Suprapubic skin (tissue), 4 donors: ENCODE measurements around the gene SLC15A3. TPM values are rescaled to one million over a fixed set of nuclear protein-coding genes. Genes with fewer than 3 reads are reported as not detected.

Experiments used
- DNase-seq, 2 donors: peaks; one replicate each; pipeline ENCODE4 v3.0.0-alpha.2; 2019; ENCODE audit warnings: low spot score in 2 of 2
- H3K27ac ChIP-seq: fragments of 200-600 bp; sonication (generic); one replicate; pipeline ENCODE4 v1.5.1; 2019
- H3K27me3 ChIP-seq: fragments of 200-600 bp; sonication (generic); one replicate; pipeline ENCODE4 v1.5.1; 2019
- H3K36me3 ChIP-seq: fragments of 200-600 bp; sonication (generic); one replicate; pipeline ENCODE4 v1.5.1; 2019
- H3K4me1 ChIP-seq: fragments of 200-600 bp; sonication (generic); one replicate; pipeline ENCODE4 v1.5.1; 2019
- H3K4me3 ChIP-seq: fragments of 200-600 bp; sonication (generic); one replicate; pipeline ENCODE4 v1.5.1; 2019; ENCODE audit warnings: mild to moderate bottlenecking
- H3K9me3 ChIP-seq: fragments of 200-600 bp; sonication (generic); one replicate; pipeline ENCODE4 v1.5.1; 2019
- CTCF ChIP-seq, 2 donors: fragments of 200-600 bp in 1 of 2; fragments of 450-650 bp in 1 of 2; sonication (generic) in 1 of 2; IDR thresholded peaks; one replicate each; pipeline ENCODE4 v1.5.1; 2016 to 2019; ENCODE audit warnings: antibody characterized with exemption in 2 of 2, mild to moderate bottlenecking in 1 of 2, moderate library complexity in 1 of 2
- EP300 ChIP-seq: sonication (generic); formaldehyde crosslinking; IDR thresholded peaks from one replicate; pipeline ENCODE4 v1.6.1; 2017; ENCODE audit warnings: antibody characterized with exemption
- POLR2A ChIP-seq, 2 donors: fragments of 450-650 bp; IDR thresholded peaks; one replicate each; pipeline ENCODE4 v1.6.1; 2017; ENCODE audit warnings: antibody characterized with exemption in 2 of 2, mild to moderate bottlenecking in 2 of 2, moderate library complexity in 2 of 2
- POLR2AphosphoS5 ChIP-seq, 3 donors: sonication (generic); formaldehyde crosslinking; IDR thresholded peaks; one replicate each; pipeline ENCODE4 v1.6.1; 2017; ENCODE audit warnings: antibody characterized with exemption in 3 of 3
- WGBS: methylation state at CpG from one replicate; pipeline ENCODE4 v1.1.5; 2018; 5-methylcytosine and 5-hydroxymethylcytosine counted together
- total RNA-seq, 4 donors: library from RNA; depleted of rRNA; stranded (reverse); fragments of >200 nt; gene quantifications; one replicate each; pipeline ENCODE4 v1.1.0, GENCODE V29; 2016

SLC15A3 gene
- total RNA-seq, 4 donors from 2014 or later = 1.7 to 10.5 (median 9.8) TPM

DNA sequence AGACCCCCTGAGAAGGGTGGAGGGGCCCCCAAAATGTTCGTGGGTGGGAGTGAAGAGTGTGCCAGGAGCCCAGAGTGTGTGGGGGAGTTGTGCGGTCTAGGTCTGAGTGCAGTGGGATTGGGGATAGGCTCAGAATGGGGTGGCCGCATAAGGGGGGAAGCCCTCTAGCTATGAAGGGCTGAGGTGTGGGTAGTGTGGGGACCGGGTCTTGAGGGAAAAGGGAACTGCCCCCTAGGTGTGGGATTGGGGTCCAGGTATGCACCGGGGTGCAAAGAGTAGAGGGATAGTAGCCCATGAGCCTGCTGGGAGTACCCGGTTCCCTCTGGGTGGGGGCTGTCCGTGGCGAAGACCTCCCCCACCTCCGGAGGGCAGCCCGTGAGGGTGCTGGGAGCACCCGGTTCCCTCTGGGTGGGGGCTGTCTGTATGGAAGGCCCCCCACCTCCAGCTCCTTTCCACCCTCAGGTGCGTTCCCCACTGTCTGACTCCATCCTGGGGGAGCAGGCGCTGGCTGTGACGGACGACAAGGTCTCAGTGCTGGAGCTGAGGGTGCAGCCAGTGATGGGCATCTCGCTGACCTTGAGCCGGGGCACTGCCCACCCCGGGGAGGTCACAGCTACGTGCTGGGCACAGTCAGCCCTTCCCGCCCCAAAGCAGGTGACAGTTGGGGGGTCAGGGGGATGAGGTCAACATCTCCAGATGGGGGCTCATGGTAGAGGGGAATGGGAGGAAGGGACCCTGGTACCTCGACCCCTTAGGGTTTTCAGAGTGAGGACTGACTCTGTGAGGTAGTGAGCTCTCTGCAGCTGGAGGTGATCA, 17.0 kb downstream of the SLC15A3 start:
- H3K27ac ChIP-seq = no peak overlapping the region
- 87% methylated on average over 21 of the region's 21 CpGs for WGBS

GRCh38 chr11:60934124-60934789, 17.7 kb downstream of the SLC15A3 start:
- Histone ChIP-seq H3K4me1 (no peaks in the 10 kb centered on the region), H3K36me3 (peaks cover 14% of the 10 kb centered on the region), H3K27me3 (no peaks in the 10 kb centered on the region), H3K4me3 (no peak overlapping the region), H3K9me3 (no peaks in the 10 kb centered on the region), H3K27ac (no peak overlapping the region)
- no peak for TF ChIP-seq POLR2A (IDR thresholded peaks at IDR 0.05)
- no peak for TF ChIP-seq CTCF (IDR thresholded peaks at IDR 0.05)
- no peak for TF ChIP-seq POLR2AphosphoS5 (IDR thresholded peaks at IDR 0.05)
- no peak for TF ChIP-seq EP300
- 91% methylated on average over 39 of the region's 57 CpGs for WGBS
- no peak for DNase-seq

More for the DNA sequence above, 17.0 kb downstream of the SLC15A3 start:
- Histone ChIP-seq H3K4me3 (no peak overlapping the region), H3K9me3 (no peaks in the 10 kb centered on the region), H3K27me3 (no peaks in the 10 kb centered on the region), H3K4me1 (no peaks in the 10 kb centered on the region), H3K36me3 (peaks cover 14% of the 10 kb centered on the region)
- TF ChIP-seq EP300 = no peak
- no peak for TF ChIP-seq CTCF (IDR thresholded peaks at IDR 0.05)
- no peak for TF ChIP-seq POLR2AphosphoS5 (IDR thresholded peaks at IDR 0.05)
- TF ChIP-seq POLR2A (IDR thresholded peaks at IDR 0.05) = no peak
- DNase-seq = no peak

DNA sequence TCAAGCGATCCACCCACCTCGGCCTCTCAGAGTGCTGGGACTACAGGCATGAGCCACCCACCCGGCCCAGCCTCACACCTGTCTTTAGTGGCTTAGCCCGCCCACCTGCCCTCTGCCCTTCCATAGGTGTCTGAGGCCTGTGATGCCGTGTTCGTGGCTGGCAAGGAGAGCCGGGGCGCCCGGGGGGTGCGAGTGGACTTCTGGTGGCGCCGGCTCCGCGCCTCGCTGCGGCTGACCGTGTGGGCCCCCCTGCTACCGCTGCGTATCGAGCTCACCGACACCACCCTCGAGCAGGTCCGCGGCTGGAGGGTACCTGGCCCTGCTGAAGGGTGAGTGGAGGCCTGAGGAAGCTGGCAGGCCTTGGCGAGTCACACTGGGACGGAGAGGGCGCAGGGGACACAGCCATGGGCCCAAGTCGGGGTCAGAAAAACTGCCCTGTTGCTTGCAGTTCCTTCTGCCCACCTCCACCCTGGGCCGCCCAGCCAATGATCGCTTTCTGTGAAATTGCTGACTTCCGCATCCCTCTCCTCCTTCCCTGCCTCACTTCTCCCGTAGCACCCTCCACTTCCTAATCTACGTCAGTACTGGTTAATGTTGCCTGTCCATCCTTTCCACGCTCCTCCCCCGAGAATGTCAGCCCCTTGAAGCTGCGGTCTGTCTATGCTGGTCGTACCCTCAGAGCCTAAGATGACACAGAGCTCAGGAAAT, 18.4 kb downstream of the SLC15A3 start:
- H3K27me3 ChIP-seq = no peaks in the 10 kb centered on the region
- no peak overlapping the region for H3K4me3 ChIP-seq
- H3K36me3 ChIP-seq = peaks cover 12% of the 10 kb centered on the region
- no peaks in the 10 kb centered on the region for H3K9me3 ChIP-seq
- H3K27ac ChIP-seq = no peak overlapping the region
- DNase-seq = no peak
- no peaks in the 10 kb centered on the region for H3K4me1 ChIP-seq
- 92% methylated on average over 26 of the region's 37 CpGs for WGBS
- no peak for TF ChIP-seq EP300
- TF ChIP-seq POLR2AphosphoS5 (IDR thresholded peaks at IDR 0.05) = no peak

DNA sequence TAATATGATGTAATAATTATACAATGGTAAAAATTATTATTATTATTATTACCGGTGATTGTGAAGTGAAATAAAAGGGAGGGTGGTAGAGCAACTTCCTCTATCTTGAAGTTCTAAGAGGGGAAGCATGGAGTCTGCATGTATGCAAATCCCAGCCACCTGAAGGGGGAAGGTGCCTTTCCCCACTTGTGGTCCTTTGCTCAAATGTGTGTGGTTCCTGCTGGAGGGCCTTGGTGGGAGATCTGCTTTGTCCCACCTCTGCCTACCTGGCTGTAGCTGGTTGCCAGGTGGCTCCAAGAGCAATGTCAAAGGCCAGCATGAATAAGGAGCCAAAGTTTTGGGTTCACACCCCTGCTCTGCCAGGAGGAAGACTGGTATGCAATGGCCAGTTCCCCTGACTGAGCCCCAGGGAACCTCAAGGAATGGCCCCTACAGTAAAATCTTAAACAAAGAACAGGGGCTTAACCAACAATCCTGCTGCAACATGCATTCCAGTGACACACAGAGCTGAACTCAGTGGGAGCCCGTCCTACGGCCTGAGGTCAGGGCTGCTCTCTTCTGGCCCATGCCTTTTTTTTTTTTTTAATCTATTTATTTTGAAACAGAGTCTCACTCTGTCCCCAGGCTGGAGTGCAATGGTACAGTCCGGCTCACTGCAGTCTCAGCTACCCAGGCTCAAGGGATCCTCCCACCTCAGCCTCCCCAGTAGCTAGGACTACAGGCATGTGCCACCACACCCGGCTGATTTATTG, 19.2 kb downstream of the SLC15A3 start:
- H3K27me3 ChIP-seq = no peaks in the 10 kb centered on the region
- H3K27ac ChIP-seq = no peak overlapping the region
- peaks cover 6% of the 10 kb centered on the region for H3K36me3 ChIP-seq
- DNase-seq = peak in 1 of 2 donors; percentile 32
- no peaks in the 10 kb centered on the region for H3K9me3 ChIP-seq
- H3K4me1 ChIP-seq = no peaks in the 10 kb centered on the region
- TF ChIP-seq CTCF (IDR thresholded peaks at IDR 0.05) (no peak), POLR2AphosphoS5 (IDR thresholded peaks at IDR 0.05) (no peak), POLR2A (IDR thresholded peaks at IDR 0.05) (no peak), EP300 (no peak)
- 69% methylated on average over 5 of the region's 5 CpGs for WGBS
- no peak overlapping the region for H3K4me3 ChIP-seq

DNA sequence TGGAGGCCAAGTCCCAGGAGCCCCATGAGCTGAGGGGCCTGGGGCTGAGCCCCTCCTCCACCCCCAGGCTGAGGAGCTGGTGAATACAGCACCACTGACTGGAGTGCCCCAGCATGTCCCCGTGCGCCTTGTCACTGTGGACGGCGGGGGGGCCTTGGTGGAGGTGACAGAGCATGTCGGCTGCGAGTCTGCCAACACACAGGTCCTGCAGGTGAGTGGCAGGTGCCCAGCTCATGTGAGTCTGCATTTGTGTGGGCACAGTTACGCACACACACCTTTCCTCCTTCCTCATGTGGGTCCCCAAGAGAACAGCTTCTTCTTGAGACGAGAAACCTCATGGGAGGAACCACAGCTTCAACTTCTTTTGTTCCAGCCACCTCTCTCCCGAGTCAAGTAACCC, 20.1 kb downstream of the SLC15A3 start:
- peaks cover 3% of the 10 kb centered on the region for H3K36me3 ChIP-seq
- 85% methylated on average over 9 of the region's 9 CpGs for WGBS
- no peak overlapping the region for H3K4me3 ChIP-seq
- TF ChIP-seq POLR2A (IDR thresholded peaks at IDR 0.05) = no peak
- TF ChIP-seq POLR2AphosphoS5 (IDR thresholded peaks at IDR 0.05) = no peak
- TF ChIP-seq CTCF (IDR thresholded peaks at IDR 0.05) = no peak
- no peak for TF ChIP-seq EP300
- H3K4me1 ChIP-seq = no peaks in the 10 kb centered on the region
- DNase-seq = peak in 1 of 2 donors; percentile 60
- no peak overlapping the region for H3K27ac ChIP-seq
- H3K9me3 ChIP-seq = no peaks in the 10 kb centered on the region
- H3K27me3 ChIP-seq = no peaks in the 10 kb centered on the region
